GM13977 (cell line): Measurements from ENCODE around the gene TP53I11.

Source experiments
- DNase-seq: peaks from one replicate; pipeline ENCODE4 v3.0.0; 2012; ENCODE audit warnings: low spot score
- CTCF ChIP-seq: IDR thresholded peaks from 2 replicates; pipeline ENCODE4 v1.5.1; 2012; ENCODE audit warnings: mild to moderate bottlenecking, control low read depth; ENCODE audit not compliant: insufficient read depth; ENCODE audit errors: extremely low read depth, missing control alignments
- in situ Hi-C: fragments of 300-500 bp; cut with MboI; formaldehyde crosslinking; loops from one replicate; pipeline ENCODE4 v1.12.0; 2022; ENCODE audit warnings: low sequenced_read_pairs, low pct_unique_long_range_greater_than_20kb, mixed read lengths, inconsistent platforms; ENCODE audit not compliant: unreplicated experiment

Gene TP53I11

GRCh38 chr11:44887636-44888035 is 63.0 kb downstream of the TP53I11 start:
- no peak for DNase-seq
- in situ Hi-C loops = loop anchor here (25.0 kb wide), 1 partner anchor 150 kb away; the partner anchor contains the start of gene TSPAN18
- TF ChIP-seq CTCF = no peak

GRCh38 chr11:44886790-44887140 is 63.9 kb downstream of the TP53I11 start:
- in situ Hi-C loops = loop anchor here (25.0 kb wide), 1 partner anchor 149 kb away; the partner anchor contains the start of gene TSPAN18
- no peak for TF ChIP-seq CTCF
- DNase-seq = no peak

GRCh38 chr11:44885919-44886789 is 64.5 kb downstream of the TP53I11 start:
- in situ Hi-C loops = loop anchor here (25.0 kb wide), 1 partner anchor 149 kb away; the partner anchor contains the start of gene TSPAN18
- TF ChIP-seq CTCF = no peak
- no peak for DNase-seq

GRCh38 chr11:44885065-44885810 is 65.4 kb downstream of the TP53I11 start:
- in situ Hi-C loops = loop anchor here (25.0 kb wide), 1 partner anchor 148 kb away; the partner anchor contains the start of gene TSPAN18
- no peak for TF ChIP-seq CTCF

GRCh38 chr11:44884056-44884455 is 66.6 kb downstream of the TP53I11 start:
- no peak for DNase-seq
- in situ Hi-C loops = loop anchor here (25.0 kb wide), 1 partner anchor 147 kb away; the partner anchor contains the start of gene TSPAN18
- TF ChIP-seq CTCF = no peak

More at GRCh38 chr11:44885065-44885810, 65.4 kb downstream of the TP53I11 start:
- no peak for DNase-seq

- no peak for DNase-seq
- in situ Hi-C loops = loop anchor here (25.0 kb wide), 1 partner anchor 146 kb away; the partner anchor contains the start of gene TSPAN18
Observed at GRCh38 chr11:44883277-44883676, 67.4 kb downstream of the TP53I11 start.

More at GRCh38 chr11:44883277-44883676, 67.4 kb downstream of the TP53I11 start:
- no peak for TF ChIP-seq CTCF
